ENCODE data around the gene FAM120B. TPM values are rescaled to one million over a fixed set of nuclear protein-coding genes. Genes with fewer than 3 reads are reported as not detected.

Gene FAM120B
- total RNA-seq, 1 experiment from 2014 or later: 25.2 TPM

GRCh38 chr6:170283212-170284081 lies 23.1 kb upstream of the FAM120B start:
- no peak overlapping the region for H3K4me3 ChIP-seq (replicated peaks in 1 of 2; ENCODE audit: low read depth in 1 of 2, low read length in 2 of 2)
- peaks cover 0 to 11% of the 10 kb centered on the region in 2 experiments; a peak in 3 of 4 replicates for H3K4me1 ChIP-seq (ENCODE audit: control insufficient read depth in 1 of 2, insufficient read depth in 2 of 2, low read length in 2 of 2)
- H3K9me2 ChIP-seq (ENCODE audit: insufficient read depth): no peaks in the 10 kb centered on the region
- H3K9me3 ChIP-seq (ENCODE audit: control insufficient read depth in 1 of 2, insufficient read depth in 1 of 2, low read depth in 1 of 2, low read length in 2 of 2): no peaks in the 10 kb centered on the region
- ChIA-PET POLR2A (no interaction called here), CTCF (no interaction called here), RAD21 (ENCODE audit: low non-redundant PET in 1 of 2, low total read pairs in 2 of 2, uncharacterized antibody in 2 of 2, unreplicated experiment in 2 of 2) (no interaction called here)
- H3K4me2 ChIP-seq (ENCODE audit: low read length): no peak overlapping the region
- intact Hi-C loops (cut with micrococcal nuclease): no loop called here
- TF ChIP-seq CTCF (IDR thresholded peaks at IDR 0.05 in 2 of 3, conservative IDR thresholded peaks at IDR 0.05 in 1 of 3; ENCODE audit: borderline replicate concordance in 1 of 3, insufficient read depth in 1 of 3, low read depth in 2 of 3, low read length in 2 of 3) (no peak), ELF1 (IDR thresholded peaks at IDR 0.05; ENCODE audit: borderline replicate concordance, low read depth) (no peak), CEBPB (IDR thresholded peaks at IDR 0.05; ENCODE audit: low read depth) (no peak), FOSL1 (IDR thresholded peaks at IDR 0.05; ENCODE audit: low read depth) (no peak), JUND (IDR thresholded peaks at IDR 0.05) (no peak), EGR1 (IDR thresholded peaks at IDR 0.05; ENCODE audit: low read depth) (no peak), SP1 (IDR thresholded peaks at IDR 0.05; ENCODE audit: low read depth) (no peak), YY1 (IDR thresholded peaks at IDR 0.05; ENCODE audit: extremely low read depth, insufficient replicate concordance, low read depth, low read length) (no peak), ZBTB33 (IDR thresholded peaks at IDR 0.05; ENCODE audit: extremely low read depth, insufficient replicate concordance, low read length) (no peak), POLR2A (IDR thresholded peaks at IDR 0.05; ENCODE audit: borderline replicate concordance, extremely low read depth, insufficient read depth, insufficient read length) (no peak)
- no peak overlapping the region for H3K9ac ChIP-seq (ENCODE audit: low read length)
- no peaks in the 10 kb centered on the region for H3K79me2 ChIP-seq (ENCODE audit: insufficient read depth, low read length)
- H2AFZ ChIP-seq (ENCODE audit: low read depth, low read length, poor library complexity, severe bottlenecking): no peak overlapping the region
- ATAC-seq (no peak), DNase-seq (ENCODE audit: low read depth, low spot score) (no peak)
- BruUV-seq (replicated peaks): no TSS peak
- H3K27me3 ChIP-seq (ENCODE audit: insufficient read depth, low read length): no peaks in the 10 kb centered on the region
- no peaks in the 10 kb centered on the region; a peak in 1 of 4 replicates for H3K36me3 ChIP-seq (ENCODE audit: control insufficient read depth in 1 of 2, insufficient read depth in 2 of 2, low read length in 2 of 2)
- H3K27ac ChIP-seq (ENCODE audit: low read depth, low read length): no peak overlapping the region
- no peaks in the 10 kb centered on the region for H4K20me1 ChIP-seq (ENCODE audit: insufficient read depth)

Data from HCT116 (cell line).